ENCODE measurements around the gene CFAP100. TPM values are rescaled to one million over a fixed set of nuclear protein-coding genes. Genes with fewer than 3 reads are reported as not detected.

Gene CFAP100
- total RNA-seq, result not detected in 2 replicates

GRCh38 chr3:126394179-126394976 lies at the start of gene CFAP100:
TSS of gene CFAP100 (plus strand) at chr3:126394909. CDS start at chr3:126396001, 1,092 bp downstream.
- DNase-seq (ENCODE audit: low read depth), result no peak
- TF ChIP-seq CTCF (conservative IDR thresholded peaks at IDR 0.05; ENCODE audit: low read depth, low read length), result no peak
- H3K4me3 ChIP-seq (ENCODE audit: low read depth, low read length), result no peak within 1 kb of the TSS

GRCh38 chr3:126345231-126345630 lies 49.5 kb upstream of the CFAP100 start:
- no peak overlapping the region for H3K4me3 ChIP-seq (ENCODE audit: low read depth, low read length)
- DNase-seq (ENCODE audit: low read depth), result no peak
- TF ChIP-seq CTCF (conservative IDR thresholded peaks at IDR 0.05; ENCODE audit: low read depth, low read length), result no peak

GRCh38 chr3:126345641-126346460 lies 48.9 kb upstream of the CFAP100 start:
- no peak for TF ChIP-seq CTCF (conservative IDR thresholded peaks at IDR 0.05; ENCODE audit: low read depth, low read length)
- DNase-seq (ENCODE audit: low read depth), result no peak
- no peak overlapping the region for H3K4me3 ChIP-seq (ENCODE audit: low read depth, low read length)

- TF ChIP-seq CTCF (conservative IDR thresholded peaks at IDR 0.05; ENCODE audit: low read depth, low read length), result no peak
- DNase-seq (ENCODE audit: low read depth), result no peak
- H3K4me3 ChIP-seq (ENCODE audit: low read depth, low read length), result no peak overlapping the region
These were observed 48.2 kb upstream of the CFAP100 start for GRCh38 chr3:126346466-126346865.

GRCh38 chr3:126347543-126348161 lies 47.1 kb upstream of the CFAP100 start:
- DNase-seq (ENCODE audit: low read depth), result no peak
- TF ChIP-seq CTCF (conservative IDR thresholded peaks at IDR 0.05; ENCODE audit: low read depth, low read length), result no peak
- H3K4me3 ChIP-seq (ENCODE audit: low read depth, low read length), result no peak overlapping the region

- no peak for DNase-seq (ENCODE audit: low read depth)
- peak; percentile 30 for TF ChIP-seq CTCF (conservative IDR thresholded peaks at IDR 0.05; ENCODE audit: low read depth, low read length)
- H3K4me3 ChIP-seq (ENCODE audit: low read depth, low read length), result no peak overlapping the region
These were observed 46.3 kb upstream of the CFAP100 start for GRCh38 chr3:126348308-126348920.

All from epithelial cell of proximal tubule (primary cell).